Erythroblast (primary cell): ENCODE results near the gene MTPN.

Experiments used
- GATA1 ChIP-seq: IDR thresholded peaks from 2 replicates; pipeline ENCODE4 v1.6.1; 2011; ENCODE audit warnings: low read depth, mild to moderate bottlenecking, control low read depth, low read length, moderate library complexity
- POLR2A ChIP-seq: IDR thresholded peaks from 2 replicates; pipeline ENCODE4 v1.6.1; 2011; ENCODE audit warnings: mild to moderate bottlenecking, low read length

DNA sequence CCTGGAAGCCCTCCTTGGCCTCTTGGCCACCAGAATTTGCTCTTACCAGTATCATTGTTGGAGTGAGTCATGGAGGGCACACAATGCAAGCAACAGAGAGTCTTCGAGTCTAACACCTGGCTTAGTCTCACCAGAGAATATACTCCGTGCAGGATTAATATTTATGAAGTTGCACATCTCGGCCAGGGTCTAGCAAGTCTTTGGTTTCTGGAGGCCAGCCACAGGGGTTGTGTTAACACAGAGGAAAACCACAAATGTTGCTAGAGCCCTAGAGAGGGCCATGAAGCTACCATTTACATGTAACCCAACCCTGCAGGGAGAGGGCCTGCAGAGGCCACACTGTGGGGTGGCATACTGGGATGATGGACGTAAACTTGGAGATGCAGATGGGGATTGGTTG, 71.8 kb downstream of the MTPN start:
- TF ChIP-seq POLR2A (no peak), GATA1 (no peak)
